ENCODE measurements around the gene DNAJC15.

The DNAJC15 gene

DNA sequence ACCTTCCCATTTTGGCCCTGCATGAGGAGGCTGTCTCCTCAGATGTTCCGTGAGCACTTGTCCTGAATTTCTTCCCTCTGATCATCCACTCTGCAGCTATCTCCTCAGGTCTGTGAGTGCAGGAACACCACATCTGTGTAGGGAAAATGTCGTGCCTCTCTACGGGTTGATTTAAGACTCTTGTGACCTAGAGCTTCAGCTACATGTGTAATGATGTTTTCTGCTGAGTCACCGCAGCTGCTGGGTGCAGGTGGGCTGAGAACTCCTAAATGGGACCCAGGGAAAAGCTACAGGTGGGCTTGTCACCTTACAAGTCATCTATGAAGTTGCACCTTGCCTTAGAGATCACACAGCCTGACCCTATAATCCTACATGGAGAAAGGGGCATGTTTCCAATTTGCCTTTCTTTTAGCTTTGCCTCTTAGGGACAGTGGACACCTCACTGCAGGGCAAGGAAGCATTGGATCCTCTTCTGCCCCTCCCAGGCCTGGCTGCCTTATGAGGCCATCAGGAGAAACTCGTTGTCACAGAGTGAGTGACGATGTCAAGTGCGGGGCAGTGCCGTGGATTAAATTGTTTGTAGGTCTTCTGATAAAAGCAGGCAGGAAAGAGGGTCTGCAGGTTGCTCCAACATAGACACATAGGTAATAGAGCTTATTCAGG, 122.3 kb downstream of the DNAJC15 start:
- H3K4me3 ChIP-seq (ENCODE audit: low read length): no peak overlapping the region

DNA sequence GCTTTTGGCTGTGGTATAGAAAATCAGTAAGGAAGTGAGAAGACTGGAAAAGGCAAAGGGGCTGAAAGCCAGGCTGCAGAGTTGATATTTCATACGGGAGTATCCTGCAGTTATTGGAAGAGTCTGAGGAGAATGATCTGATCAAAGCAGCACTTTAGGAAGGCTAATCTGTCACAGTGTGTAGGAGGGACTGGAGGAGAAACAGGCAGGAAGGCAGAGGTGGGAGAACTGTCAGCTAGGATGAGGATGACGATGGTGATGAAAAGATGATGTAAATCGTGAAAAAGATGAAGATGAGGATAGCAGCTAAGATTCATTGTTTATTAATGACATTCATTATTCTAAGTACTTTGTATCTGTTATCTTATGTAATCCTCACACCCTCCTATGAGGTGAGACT, 123.0 kb downstream of the DNAJC15 start:
- H3K27me3 ChIP-seq (replicated peaks; ENCODE audit: control insufficient read depth, insufficient read depth, low read length): peaks cover 29% of the 10 kb centered on the region
- no peak overlapping the region for H3K4me3 ChIP-seq (ENCODE audit: low read length)
- DNase-seq (ENCODE audit: low read depth): no peak
- H3K9me3 ChIP-seq (ENCODE audit: control insufficient read depth, low read length): no peaks in the 10 kb centered on the region
- H3K4me1 ChIP-seq (ENCODE audit: control insufficient read depth, insufficient read depth, low read length): no peaks in the 10 kb centered on the region
- no peak overlapping the region for H3K9ac ChIP-seq (ENCODE audit: low read length)
- H3K36me3 ChIP-seq (ENCODE audit: control insufficient read depth, insufficient read depth, low read length, severe bottlenecking): no peaks in the 10 kb centered on the region

More for the DNA sequence above, 122.3 kb downstream of the DNAJC15 start:
- no peak overlapping the region for H3K9ac ChIP-seq (ENCODE audit: low read length)
- H3K36me3 ChIP-seq (ENCODE audit: control insufficient read depth, insufficient read depth, low read length, severe bottlenecking): no peaks in the 10 kb centered on the region
- H3K4me1 ChIP-seq (ENCODE audit: control insufficient read depth, insufficient read depth, low read length): no peaks in the 10 kb centered on the region
- peaks cover 29% of the 10 kb centered on the region for H3K27me3 ChIP-seq (replicated peaks; ENCODE audit: control insufficient read depth, insufficient read depth, low read length)
- no peaks in the 10 kb centered on the region for H3K9me3 ChIP-seq (ENCODE audit: control insufficient read depth, low read length)
- no peak for DNase-seq (ENCODE audit: low read depth)

DNA sequence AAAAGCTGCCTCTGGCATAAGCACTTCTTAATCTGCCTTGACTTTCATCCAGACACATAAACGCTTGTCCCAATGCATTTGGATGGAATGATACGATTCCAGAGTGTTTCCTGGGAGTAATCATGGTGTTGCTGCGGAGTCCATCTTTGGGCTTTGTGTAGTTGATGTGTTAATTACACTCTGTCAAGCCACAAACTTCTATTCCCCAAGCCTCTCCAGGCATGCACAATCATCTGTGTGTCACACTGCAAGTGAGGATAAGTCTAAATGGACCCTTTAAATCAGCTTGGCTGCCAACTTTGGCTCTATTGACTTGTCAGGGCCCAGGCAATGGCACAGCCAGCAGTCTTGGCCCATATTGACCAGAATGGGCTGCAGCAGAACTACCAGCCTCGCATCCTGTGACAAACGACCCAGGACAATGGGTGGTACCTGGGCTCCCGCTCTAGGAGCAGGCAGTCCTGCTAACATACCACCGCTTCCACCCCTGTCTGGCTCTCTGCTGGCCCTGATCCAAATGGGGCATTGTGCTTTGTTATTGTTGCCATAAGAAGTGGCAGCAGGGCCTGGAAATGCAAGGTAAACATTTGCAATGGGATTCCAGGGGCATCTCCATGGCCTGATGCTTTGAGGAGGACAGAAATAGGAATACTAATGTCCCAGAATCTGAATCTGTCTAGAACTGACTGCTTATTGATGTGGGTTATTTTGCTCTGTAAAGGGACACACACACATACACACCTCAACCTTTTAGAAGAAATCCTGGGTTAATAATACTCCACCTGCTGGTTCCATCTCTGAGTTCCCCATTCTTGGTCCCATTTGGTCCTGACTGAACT, 127.2 kb downstream of the DNAJC15 start:
- Histone ChIP-seq H3K4me1 (ENCODE audit: control insufficient read depth, insufficient read depth, low read length) (no peaks in the 10 kb centered on the region), H3K9ac (ENCODE audit: low read length) (no peak overlapping the region), H3K36me3 (ENCODE audit: control insufficient read depth, insufficient read depth, low read length, severe bottlenecking) (no peaks in the 10 kb centered on the region), H3K4me3 (ENCODE audit: low read length) (no peak overlapping the region), H3K9me3 (ENCODE audit: control insufficient read depth, low read length) (no peaks in the 10 kb centered on the region), H3K27me3 (replicated peaks; ENCODE audit: control insufficient read depth, insufficient read depth, low read length) (peaks cover 18% of the 10 kb centered on the region)
- DNase-seq (ENCODE audit: low read depth): no peak

DNA sequence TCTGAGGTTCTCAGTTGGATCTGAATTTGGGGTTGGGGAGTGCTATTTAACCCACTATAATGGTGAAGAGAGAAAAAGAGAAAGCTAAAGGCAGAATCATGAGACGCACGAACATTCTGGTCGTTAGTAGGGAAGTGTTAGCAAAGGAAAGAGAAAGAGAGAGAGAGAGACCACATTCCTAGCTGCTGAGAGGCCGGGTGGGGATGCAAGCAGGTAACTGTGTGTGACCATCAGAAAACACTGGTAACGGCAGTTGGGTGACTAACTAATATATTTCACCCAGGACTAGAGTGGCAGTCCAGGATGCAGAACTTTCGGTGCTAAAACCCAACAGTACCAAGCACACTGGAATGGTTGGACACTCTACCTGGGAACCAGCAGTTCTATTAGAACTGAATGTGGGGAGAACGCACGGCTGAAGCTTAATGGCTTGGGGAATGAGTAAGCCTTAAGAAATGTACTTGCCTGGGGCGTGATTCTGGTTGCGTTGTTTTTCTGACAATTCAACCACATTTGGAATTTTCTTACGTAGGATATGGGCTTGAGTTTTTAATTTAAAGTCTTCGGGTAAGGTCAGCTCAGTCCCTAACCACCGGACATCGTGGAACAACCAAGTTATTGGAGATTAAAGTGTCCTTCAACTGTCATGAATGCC, 130.2 kb downstream of the DNAJC15 start:
- peak; percentile 92 for DNase-seq (ENCODE audit: low read depth)
- H3K4me3 ChIP-seq (ENCODE audit: low read length): no peak overlapping the region
- no peaks in the 10 kb centered on the region for H3K36me3 ChIP-seq (ENCODE audit: control insufficient read depth, insufficient read depth, low read length, severe bottlenecking)

DNA sequence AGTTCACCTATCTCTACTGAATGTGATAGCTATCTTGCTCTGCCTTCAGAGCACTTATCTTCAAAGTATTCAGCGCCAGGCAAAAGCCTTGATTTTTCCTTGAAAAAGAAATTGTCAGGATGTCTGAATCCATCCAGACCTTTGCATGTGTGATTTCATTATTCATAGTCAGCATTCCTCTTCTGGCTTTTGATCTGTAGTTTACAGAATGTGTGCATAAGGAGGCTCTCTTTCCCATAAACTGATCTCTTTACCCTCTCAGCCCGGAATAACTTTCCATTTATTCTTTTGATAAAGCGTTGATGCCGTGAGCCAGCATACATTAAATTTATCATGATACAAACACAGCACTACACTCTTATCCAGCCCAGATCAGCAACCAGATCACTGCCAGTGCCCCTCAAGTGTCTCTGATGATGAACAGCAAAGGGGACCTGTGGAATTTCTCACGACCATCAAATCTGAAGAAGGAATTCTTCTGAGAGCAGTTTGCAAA, 130.8 kb downstream of the DNAJC15 start:
- Histone ChIP-seq H3K4me1 (ENCODE audit: control insufficient read depth, insufficient read depth, low read length) (peaks cover 2% of the 10 kb centered on the region), H3K9ac (ENCODE audit: low read length) (no peak overlapping the region), H3K27me3 (replicated peaks; ENCODE audit: control insufficient read depth, insufficient read depth, low read length) (no peaks in the 10 kb centered on the region), H3K36me3 (ENCODE audit: control insufficient read depth, insufficient read depth, low read length, severe bottlenecking) (no peaks in the 10 kb centered on the region), H3K9me3 (ENCODE audit: control insufficient read depth, low read length) (no peaks in the 10 kb centered on the region), H3K4me3 (ENCODE audit: low read length) (no peak overlapping the region)
- no peak for DNase-seq (ENCODE audit: low read depth)

More for the DNA sequence above, 130.2 kb downstream of the DNAJC15 start:
- Histone ChIP-seq H3K9ac (ENCODE audit: low read length) (no peak overlapping the region), H3K9me3 (ENCODE audit: control insufficient read depth, low read length) (no peaks in the 10 kb centered on the region), H3K4me1 (ENCODE audit: control insufficient read depth, insufficient read depth, low read length) (no peaks in the 10 kb centered on the region), H3K27me3 (replicated peaks; ENCODE audit: control insufficient read depth, insufficient read depth, low read length) (no peaks in the 10 kb centered on the region)

DNA sequence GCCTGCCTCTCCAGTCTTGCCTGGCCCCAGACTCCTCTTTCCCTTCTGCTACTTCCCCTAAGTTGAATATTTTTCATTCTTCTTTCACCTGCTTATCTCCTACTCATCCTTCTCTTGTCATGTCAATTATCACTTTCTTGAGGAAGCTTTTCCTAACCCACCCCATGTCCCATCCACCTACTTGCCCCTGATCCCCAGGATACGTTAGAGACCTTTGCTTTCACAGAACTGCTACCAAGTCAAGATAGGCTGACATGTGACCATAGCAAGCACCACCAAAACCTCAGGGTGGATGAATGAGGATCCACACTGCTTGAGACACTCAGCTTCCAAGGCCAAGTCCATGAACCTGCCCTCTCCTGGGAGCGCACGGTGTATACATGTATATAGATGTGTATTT, 131.5 kb downstream of the DNAJC15 start:
- no peak for DNase-seq (ENCODE audit: low read depth)
- Histone ChIP-seq H3K9ac (ENCODE audit: low read length) (no peak overlapping the region), H3K27me3 (replicated peaks; ENCODE audit: control insufficient read depth, insufficient read depth, low read length) (no peaks in the 10 kb centered on the region), H3K9me3 (ENCODE audit: control insufficient read depth, low read length) (no peaks in the 10 kb centered on the region), H3K4me1 (ENCODE audit: control insufficient read depth, insufficient read depth, low read length) (peaks cover 2% of the 10 kb centered on the region), H3K36me3 (ENCODE audit: control insufficient read depth, insufficient read depth, low read length, severe bottlenecking) (no peaks in the 10 kb centered on the region), H3K4me3 (ENCODE audit: low read length) (no peak overlapping the region)

DNA sequence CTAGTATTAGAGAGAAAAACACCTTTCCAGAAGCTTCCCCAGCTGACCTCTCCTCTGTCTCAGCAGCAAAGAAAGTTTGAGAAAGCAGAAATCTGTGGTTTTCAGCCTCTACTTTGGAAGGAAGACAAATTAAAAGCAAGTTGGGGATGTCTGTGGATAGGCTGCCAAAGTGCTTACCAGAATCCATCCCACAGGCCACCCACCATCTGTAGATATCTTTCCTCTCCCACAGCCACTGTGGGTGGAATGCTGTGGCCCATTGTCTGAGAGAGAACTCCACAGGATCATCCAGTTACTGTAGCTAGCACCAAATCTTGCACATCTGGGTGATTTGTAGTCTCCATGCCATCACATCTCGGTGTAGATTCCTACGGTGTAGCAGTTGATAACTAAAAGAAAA, 133.5 kb downstream of the DNAJC15 start:
- Histone ChIP-seq H3K4me3 (ENCODE audit: low read length) (no peak overlapping the region), H3K4me1 (ENCODE audit: control insufficient read depth, insufficient read depth, low read length) (peaks cover 2% of the 10 kb centered on the region), H3K9me3 (ENCODE audit: control insufficient read depth, low read length) (no peaks in the 10 kb centered on the region), H3K9ac (ENCODE audit: low read length) (no peak overlapping the region), H3K36me3 (ENCODE audit: control insufficient read depth, insufficient read depth, low read length, severe bottlenecking) (no peaks in the 10 kb centered on the region), H3K27me3 (replicated peaks; ENCODE audit: control insufficient read depth, insufficient read depth, low read length) (no peaks in the 10 kb centered on the region)
- DNase-seq (ENCODE audit: low read depth): no peak

DNA sequence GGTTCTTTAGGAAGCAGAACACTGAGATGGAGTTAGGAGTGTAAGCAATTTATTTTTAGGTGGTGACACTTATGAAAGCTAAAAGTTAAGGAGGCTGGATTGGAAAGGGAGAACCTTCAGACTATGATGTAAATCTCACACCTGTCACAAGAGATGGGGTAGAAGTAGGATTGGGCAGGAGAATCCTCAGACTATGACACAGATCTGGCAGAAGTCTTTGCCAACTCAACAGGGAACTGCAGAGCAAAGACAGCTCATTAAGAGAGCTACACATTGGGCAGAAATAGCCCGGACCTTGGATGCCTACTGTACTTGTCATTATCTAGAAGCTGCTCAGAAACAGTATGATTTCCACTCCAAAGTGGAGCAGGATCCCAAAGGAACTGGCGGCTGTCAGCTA, 134.4 kb downstream of the DNAJC15 start:
- no peaks in the 10 kb centered on the region for H3K27me3 ChIP-seq (replicated peaks; ENCODE audit: control insufficient read depth, insufficient read depth, low read length)
- DNase-seq (ENCODE audit: low read depth): no peak
- H3K4me3 ChIP-seq (ENCODE audit: low read length): no peak overlapping the region
- peaks cover 2% of the 10 kb centered on the region for H3K4me1 ChIP-seq (ENCODE audit: control insufficient read depth, insufficient read depth, low read length)
- no peak overlapping the region for H3K9ac ChIP-seq (ENCODE audit: low read length)
- H3K9me3 ChIP-seq (ENCODE audit: control insufficient read depth, low read length): no peaks in the 10 kb centered on the region
- no peaks in the 10 kb centered on the region for H3K36me3 ChIP-seq (ENCODE audit: control insufficient read depth, insufficient read depth, low read length, severe bottlenecking)

DNA sequence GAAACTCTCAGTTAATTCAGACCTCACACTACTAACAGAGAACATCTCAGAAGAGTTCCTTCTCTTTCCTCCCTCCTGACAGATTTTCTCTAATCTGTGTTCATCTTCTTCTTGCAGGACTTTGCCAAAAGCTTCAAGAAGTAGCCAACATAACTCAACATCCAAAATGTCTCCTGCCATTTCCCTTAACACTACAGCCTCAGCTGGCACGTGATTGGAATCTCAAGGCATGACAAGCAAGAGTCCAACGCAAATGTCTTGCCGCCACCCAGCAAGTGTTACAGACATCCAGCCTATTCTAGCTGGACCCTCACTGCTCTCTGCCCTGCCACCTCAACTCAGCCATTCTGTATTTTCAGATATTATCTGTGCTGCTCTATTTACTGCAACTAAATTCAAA, 135.1 kb downstream of the DNAJC15 start:
- no peak overlapping the region for H3K9ac ChIP-seq (ENCODE audit: low read length)
- no peaks in the 10 kb centered on the region for H3K27me3 ChIP-seq (replicated peaks; ENCODE audit: control insufficient read depth, insufficient read depth, low read length)
- H3K36me3 ChIP-seq (ENCODE audit: control insufficient read depth, insufficient read depth, low read length, severe bottlenecking): no peaks in the 10 kb centered on the region

DNA sequence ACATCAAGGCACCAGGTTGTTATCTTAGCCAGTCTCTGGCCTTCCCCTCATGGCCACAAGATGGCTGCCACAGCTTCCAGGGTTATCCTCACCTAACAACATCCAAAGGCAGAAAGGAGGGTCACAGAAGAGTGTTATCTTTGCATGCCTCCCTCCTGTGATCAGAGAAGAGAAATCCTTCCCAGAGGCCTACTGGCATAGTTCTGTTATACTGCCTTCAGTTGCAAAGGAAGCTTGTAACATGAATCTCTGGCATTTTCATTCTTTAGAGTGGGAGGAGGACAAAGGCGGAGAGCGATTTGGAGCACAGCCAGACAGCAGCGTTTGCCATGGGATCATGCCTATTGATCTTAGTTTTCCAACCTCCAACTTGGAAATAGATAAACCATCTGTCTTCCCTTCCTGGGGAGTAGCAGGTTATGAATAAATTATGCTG, 135.7 kb downstream of the DNAJC15 start:
- no peak overlapping the region for H3K9ac ChIP-seq (ENCODE audit: low read length)
- peak; percentile 78 for DNase-seq (ENCODE audit: low read depth)
- H3K36me3 ChIP-seq (ENCODE audit: control insufficient read depth, insufficient read depth, low read length, severe bottlenecking): no peaks in the 10 kb centered on the region
- no peak overlapping the region for H3K4me3 ChIP-seq (ENCODE audit: low read length)
- H3K27me3 ChIP-seq (replicated peaks; ENCODE audit: control insufficient read depth, insufficient read depth, low read length): no peaks in the 10 kb centered on the region
- H3K4me1 ChIP-seq (ENCODE audit: control insufficient read depth, insufficient read depth, low read length): peaks cover 2% of the 10 kb centered on the region
- no peaks in the 10 kb centered on the region for H3K9me3 ChIP-seq (ENCODE audit: control insufficient read depth, low read length)

More for the DNA sequence above, 135.1 kb downstream of the DNAJC15 start:
- H3K4me1 ChIP-seq (ENCODE audit: control insufficient read depth, insufficient read depth, low read length): peaks cover 2% of the 10 kb centered on the region
- DNase-seq (ENCODE audit: low read depth): no peak
- no peak overlapping the region for H3K4me3 ChIP-seq (ENCODE audit: low read length)
- H3K9me3 ChIP-seq (ENCODE audit: control insufficient read depth, low read length): no peaks in the 10 kb centered on the region
